Measurements from ENCODE around the gene TBC1D22A. TPM values are rescaled to one million over a fixed set of nuclear protein-coding genes. Genes with fewer than 3 reads are reported as not detected.

TBC1D22A gene
- total RNA-seq, 2 experiments from 2014 or later: 36.0 to 38.0 TPM

GRCh38 chr22:46980392-46980791, 217.9 kb downstream of the TBC1D22A start:
- ChIA-PET POLR2A (no interaction called here), CTCF (no interaction called here)
- no peak for DNase-seq
- no peak overlapping the region for H3K4me3 Mint-ChIP-seq
- H3K27ac Mint-ChIP-seq: no peak overlapping the region
- intact Hi-C loops (cut with DNase I, micrococcal nuclease): no loop called here
- no peak for ATAC-seq
- H3K9me3 Mint-ChIP-seq (ENCODE audit: low read depth): no peaks in the 10 kb centered on the region
- peaks cover 31% of the 10 kb centered on the region for H3K36me3 Mint-ChIP-seq (ENCODE audit: low read depth)
- H3K4me1 Mint-ChIP-seq: no peaks in the 10 kb centered on the region
- no peaks in the 10 kb centered on the region for H3K27me3 Mint-ChIP-seq

GRCh38 chr22:46982635-46983034, 220.2 kb downstream of the TBC1D22A start:
- CTCF ChIA-PET: interaction anchor here (0.6 kb wide), 1 partner anchor 17 kb away, joined by 4 read pairs; no protein-coding TSS in a partner anchor
- H3K4me3 Mint-ChIP-seq: no peak overlapping the region
- intact Hi-C loops (cut with DNase I, micrococcal nuclease): no loop called here
- POLR2A ChIA-PET: no interaction called here
- H3K27ac Mint-ChIP-seq: no peak overlapping the region
- H3K36me3 Mint-ChIP-seq (ENCODE audit: low read depth): peaks cover 15% of the 10 kb centered on the region
- no peaks in the 10 kb centered on the region for H3K9me3 Mint-ChIP-seq (ENCODE audit: low read depth)
- ATAC-seq (no peak), DNase-seq (no peak)
- no peaks in the 10 kb centered on the region for H3K4me1 Mint-ChIP-seq
- H3K27me3 Mint-ChIP-seq: no peaks in the 10 kb centered on the region

- no peaks in the 10 kb centered on the region for H3K9me3 Mint-ChIP-seq (ENCODE audit: low read depth)
- peaks cover 14% of the 10 kb centered on the region for H3K36me3 Mint-ChIP-seq (ENCODE audit: low read depth)
- POLR2A ChIA-PET: no interaction called here
- no peaks in the 10 kb centered on the region for H3K27me3 Mint-ChIP-seq
- CTCF ChIA-PET: no interaction called here
- H3K27ac Mint-ChIP-seq: no peak overlapping the region
- intact Hi-C loops (cut with DNase I, micrococcal nuclease): no loop called here
- no peak for ATAC-seq
- peaks cover 1% of the 10 kb centered on the region for H3K4me1 Mint-ChIP-seq
- no peak overlapping the region for H3K4me3 Mint-ChIP-seq
- DNase-seq: no peak
These were observed 220.6 kb downstream of the TBC1D22A start for GRCh38 chr22:46983046-46983445.

GRCh38 chr22:46984751-46985506, 222.5 kb downstream of the TBC1D22A start:
- H3K4me1 Mint-ChIP-seq: peaks cover 2% of the 10 kb centered on the region
- ChIA-PET CTCF (interaction anchor here (0.6 kb wide), 1 partner anchor 40 kb away, joined by 3 read pairs; no protein-coding TSS in a partner anchor), POLR2A (interaction anchor here (0.6 kb wide), 1 partner anchor 229 kb away, joined by 3 read pairs; no protein-coding TSS in a partner anchor)
- peaks cover 3% of the 10 kb centered on the region for H3K36me3 Mint-ChIP-seq (ENCODE audit: low read depth)
- no peaks in the 10 kb centered on the region for H3K9me3 Mint-ChIP-seq (ENCODE audit: low read depth)
- intact Hi-C loops (cut with DNase I, micrococcal nuclease): no loop called here
- no peak for ATAC-seq
- H3K4me3 Mint-ChIP-seq: no peak overlapping the region
- H3K27ac Mint-ChIP-seq: no peak overlapping the region
- no peak for DNase-seq
- no peaks in the 10 kb centered on the region for H3K27me3 Mint-ChIP-seq

GRCh38 chr22:46985507-46985882, 223.0 kb downstream of the TBC1D22A start:
- Mint-ChIP-seq H3K4me3 (no peak overlapping the region), H3K27ac (no peak overlapping the region), H3K9me3 (ENCODE audit: low read depth) (no peaks in the 10 kb centered on the region), H3K4me1 (peaks cover 2% of the 10 kb centered on the region), H3K36me3 (ENCODE audit: low read depth) (peaks cover 5% of the 10 kb centered on the region), H3K27me3 (no peaks in the 10 kb centered on the region)
- intact Hi-C loops (cut with DNase I, micrococcal nuclease): no loop called here
- ChIA-PET CTCF (no interaction called here), POLR2A (no interaction called here)
- DNase-seq (no peak), ATAC-seq (no peak)

- H3K27me3 Mint-ChIP-seq: no peaks in the 10 kb centered on the region
- ATAC-seq (no peak), DNase-seq (no peak)
- no peak overlapping the region for H3K4me3 Mint-ChIP-seq
- intact Hi-C loops (cut with DNase I, micrococcal nuclease): no loop called here
- no peak overlapping the region for H3K27ac Mint-ChIP-seq
- ChIA-PET POLR2A (no interaction called here), CTCF (interaction anchor here (0.7 kb wide), 2 partner anchors 1165 to 1472 kb away, joined by 3 read pairs; no protein-coding TSS in a partner anchor)
- peaks cover 15% of the 10 kb centered on the region for H3K36me3 Mint-ChIP-seq (ENCODE audit: low read depth)
- peaks cover 2% of the 10 kb centered on the region for H3K4me1 Mint-ChIP-seq
- H3K9me3 Mint-ChIP-seq (ENCODE audit: low read depth): no peaks in the 10 kb centered on the region
These were observed 224.3 kb downstream of the TBC1D22A start for GRCh38 chr22:46986788-46987187.

GRCh38 chr22:46990937-46991550, 228.6 kb downstream of the TBC1D22A start:
- ChIA-PET POLR2A (no interaction called here), CTCF (no interaction called here)
- H3K27ac Mint-ChIP-seq: no peak overlapping the region
- DNase-seq: no peak
- ATAC-seq: no peak
- H3K9me3 Mint-ChIP-seq (ENCODE audit: low read depth): no peaks in the 10 kb centered on the region
- peaks cover 2% of the 10 kb centered on the region for H3K4me1 Mint-ChIP-seq
- H3K27me3 Mint-ChIP-seq: no peaks in the 10 kb centered on the region
- peaks cover 13% of the 10 kb centered on the region for H3K36me3 Mint-ChIP-seq (ENCODE audit: low read depth)
- no peak overlapping the region for H3K4me3 Mint-ChIP-seq
- intact Hi-C loops (cut with DNase I, micrococcal nuclease): no loop called here

- peaks cover 17% of the 10 kb centered on the region for H3K36me3 Mint-ChIP-seq (ENCODE audit: low read depth)
These were observed 229.2 kb downstream of the TBC1D22A start for GRCh38 chr22:46991666-46992065.

GRCh38 chr22:46992121-46992731, 229.8 kb downstream of the TBC1D22A start:
- DNase-seq: no peak
- H3K36me3 Mint-ChIP-seq (ENCODE audit: low read depth): peaks cover 17% of the 10 kb centered on the region
- H3K9me3 Mint-ChIP-seq (ENCODE audit: low read depth): no peaks in the 10 kb centered on the region
- H3K4me3 Mint-ChIP-seq: no peak overlapping the region
- H3K4me1 Mint-ChIP-seq: peaks cover 2% of the 10 kb centered on the region
- H3K27me3 Mint-ChIP-seq: no peaks in the 10 kb centered on the region
- intact Hi-C loops (cut with DNase I, micrococcal nuclease): no loop called here
- ChIA-PET CTCF (no interaction called here), POLR2A (no interaction called here)
- no peak overlapping the region for H3K27ac Mint-ChIP-seq
- ATAC-seq: no peak

More at GRCh38 chr22:46991666-46992065, 229.2 kb downstream of the TBC1D22A start:
- ATAC-seq (no peak), DNase-seq (no peak)
- H3K4me3 Mint-ChIP-seq: no peak overlapping the region
- H3K4me1 Mint-ChIP-seq: peaks cover 2% of the 10 kb centered on the region
- no peaks in the 10 kb centered on the region for H3K27me3 Mint-ChIP-seq
- no peak overlapping the region for H3K27ac Mint-ChIP-seq
- POLR2A ChIA-PET: no interaction called here
- intact Hi-C loops (cut with DNase I, micrococcal nuclease): no loop called here
- no peaks in the 10 kb centered on the region for H3K9me3 Mint-ChIP-seq (ENCODE audit: low read depth)
- CTCF ChIA-PET: no interaction called here

GRCh38 chr22:46993633-46994032, 231.2 kb downstream of the TBC1D22A start:
- Mint-ChIP-seq H3K9me3 (ENCODE audit: low read depth) (no peaks in the 10 kb centered on the region), H3K36me3 (ENCODE audit: low read depth) (peaks cover 18% of the 10 kb centered on the region), H3K27me3 (no peaks in the 10 kb centered on the region), H3K27ac (no peak overlapping the region), H3K4me1 (no peaks in the 10 kb centered on the region), H3K4me3 (no peak overlapping the region)
- intact Hi-C loops (cut with DNase I, micrococcal nuclease): no loop called here
- POLR2A ChIA-PET: no interaction called here
- CTCF ChIA-PET: no interaction called here
- ATAC-seq (no peak), DNase-seq (no peak)

GRCh38 chr22:46994265-46994664, 231.8 kb downstream of the TBC1D22A start:
- Mint-ChIP-seq H3K27me3 (no peaks in the 10 kb centered on the region), H3K36me3 (ENCODE audit: low read depth) (peaks cover 21% of the 10 kb centered on the region), H3K4me1 (no peaks in the 10 kb centered on the region), H3K9me3 (ENCODE audit: low read depth) (no peaks in the 10 kb centered on the region), H3K4me3 (no peak overlapping the region), H3K27ac (no peak overlapping the region)
- DNase-seq (no peak), ATAC-seq (no peak)
- POLR2A ChIA-PET: no interaction called here
- intact Hi-C loops (cut with DNase I, micrococcal nuclease): no loop called here
- CTCF ChIA-PET: no interaction called here

GRCh38 chr22:46994983-46995382, 232.5 kb downstream of the TBC1D22A start:
- Mint-ChIP-seq H3K4me3 (no peak overlapping the region), H3K4me1 (peaks cover 3% of the 10 kb centered on the region), H3K36me3 (ENCODE audit: low read depth) (peaks cover 19% of the 10 kb centered on the region), H3K27me3 (no peaks in the 10 kb centered on the region), H3K27ac (no peak overlapping the region), H3K9me3 (ENCODE audit: low read depth) (no peaks in the 10 kb centered on the region)
- POLR2A ChIA-PET: no interaction called here
- DNase-seq (no peak), ATAC-seq (no peak)
- CTCF ChIA-PET: interaction anchor here (0.6 kb wide), 1 partner anchor 258 kb away, joined by 6 read pairs; no protein-coding TSS in a partner anchor
- intact Hi-C loops (cut with DNase I, micrococcal nuclease): no loop called here

Measured in activated CD4-positive, alpha-beta T cell treated with anti-CD3 and anti-CD28 coated beads for 36 hours (primary cell).